NCI-H2107 treated with DMSO at 0.1 percent for 48 hours (cell line): ENCODE data around the gene C9orf50.
A peak's percentile ranks its signal among the peaks of the same experiment; 100 is the strongest.
"Not testable (repeated sequence)": the region's sequence is repeated elsewhere in the genome, so short reads cannot be mapped to it uniquely, and the experiment has no call there.

Experiments used
- DNase-seq: peaks from one replicate; lab custom pipeline; 2025; ENCODE audit not compliant: unreplicated experiment; lab: John Stamatoyannopoulos, UW

C9orf50 gene

DNA sequence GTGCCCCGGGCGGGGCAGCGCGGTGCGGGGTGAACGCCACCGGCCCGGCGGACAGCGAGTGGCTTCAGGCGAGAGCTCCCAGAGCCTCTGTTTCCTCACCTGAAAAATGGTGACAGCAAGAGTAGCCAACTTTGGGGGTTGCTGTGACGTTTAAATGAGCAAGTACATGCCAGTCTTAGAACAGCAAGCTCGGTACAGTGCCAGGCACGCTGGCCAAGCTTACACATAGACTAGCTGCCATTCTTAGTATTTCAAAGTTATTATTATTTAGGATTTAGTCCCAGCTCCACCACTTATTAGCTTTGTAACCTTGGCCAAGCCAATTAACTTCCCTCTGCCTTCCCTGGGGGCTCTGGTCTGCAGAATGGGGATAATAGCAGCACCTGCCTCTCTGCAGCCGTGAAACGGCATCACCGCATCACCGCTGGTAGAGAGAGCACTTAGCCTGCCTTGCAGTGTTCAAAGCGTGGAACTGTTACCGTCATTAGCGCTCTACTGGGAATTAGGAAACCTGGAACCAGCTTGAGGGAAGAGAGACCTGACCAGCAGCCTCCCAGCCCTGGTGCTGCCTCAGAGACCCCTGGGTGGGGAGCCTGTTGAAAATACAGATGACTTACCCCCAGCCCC lies at the start of gene C9orf50:
Gene C9orf50 (minus strand): TSS at position 433 of the 627 bp plus-strand sequence. CDS start 527 bp downstream, outside the sequence.
- peak; percentile 75 for DNase-seq

- DNase-seq, result no peak
Measured at GRCh38 chr9:129669946-129670345, 49.0 kb upstream of the C9orf50 start.

DNA sequence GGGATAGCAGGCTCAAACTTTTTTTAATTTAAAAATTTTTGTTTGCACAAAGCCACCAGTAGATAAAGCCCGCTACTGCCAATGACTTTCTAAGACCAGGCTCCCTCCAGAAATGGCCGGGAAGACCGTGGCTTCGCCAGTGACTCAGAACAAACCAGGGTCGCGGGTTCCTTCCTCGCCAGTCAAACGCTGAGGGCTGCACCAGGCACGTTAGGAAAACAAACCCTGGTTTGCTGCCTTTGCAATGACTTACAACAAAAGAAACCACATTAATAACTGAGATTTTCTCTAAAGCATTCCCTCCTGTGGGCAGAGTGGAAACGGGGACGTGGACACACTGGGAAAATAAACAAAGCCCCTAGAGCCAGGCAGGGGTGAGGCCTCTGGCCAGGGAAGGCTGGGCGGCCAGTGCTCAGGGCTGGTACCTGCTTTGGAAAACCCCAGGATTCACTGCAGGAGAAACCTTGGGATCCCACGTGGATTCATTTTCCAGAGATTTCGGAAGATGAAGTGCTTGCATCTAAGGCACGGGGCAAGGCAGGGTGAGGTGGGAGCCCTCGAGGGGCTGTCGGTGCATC lies 48.3 kb upstream of the C9orf50 start:
- DNase-seq, result no peak

- DNase-seq, result no peak
Measured at GRCh38 chr9:129667850-129668249, 46.9 kb upstream of the C9orf50 start.

DNA sequence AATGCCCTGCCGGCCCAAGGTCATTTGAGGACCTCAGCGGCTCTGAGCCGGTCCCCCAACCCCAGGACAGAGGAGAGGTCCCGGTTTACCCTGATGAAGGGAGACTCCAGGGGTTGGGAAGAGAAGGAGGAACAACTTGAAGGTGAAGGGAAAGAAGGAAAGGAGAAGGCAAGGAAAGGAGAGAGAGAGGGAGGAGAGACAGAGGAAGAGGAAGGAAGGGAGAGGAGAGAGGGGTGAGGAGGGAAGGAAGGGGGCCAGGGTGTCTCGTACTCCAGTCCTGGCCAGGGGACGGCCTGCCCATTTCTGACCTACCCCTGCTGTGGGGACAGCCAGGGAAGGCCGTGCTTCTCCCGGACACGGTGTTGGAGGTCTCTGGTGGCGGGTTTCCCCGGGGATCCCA lies 46.5 kb upstream of the C9orf50 start:
- no peak for DNase-seq

- DNase-seq, result no peak
Measured at GRCh38 chr9:129666575-129666974, 45.7 kb upstream of the C9orf50 start.

- DNase-seq, result no peak
Measured at GRCh38 chr9:129665814-129666520, 45.1 kb upstream of the C9orf50 start.

GRCh38 chr9:129665389-129665775 lies 44.5 kb upstream of the C9orf50 start, which contains the start of gene PRRX2:
Gene PRRX2 (plus strand): TSS chr9:129665647. CDS start chr9:129665868, 221 bp downstream.
- DNase-seq, result no peak

- DNase-seq, result no peak
Measured at GRCh38 chr9:129664746-129665388, 44.0 kb upstream of the C9orf50 start.

- not testable (repeated sequence) for DNase-seq
Measured at GRCh38 chr9:129662239-129662638, 41.3 kb upstream of the C9orf50 start.

- no peak for DNase-seq
Measured at GRCh38 chr9:129661029-129661428, 40.1 kb upstream of the C9orf50 start.

DNA sequence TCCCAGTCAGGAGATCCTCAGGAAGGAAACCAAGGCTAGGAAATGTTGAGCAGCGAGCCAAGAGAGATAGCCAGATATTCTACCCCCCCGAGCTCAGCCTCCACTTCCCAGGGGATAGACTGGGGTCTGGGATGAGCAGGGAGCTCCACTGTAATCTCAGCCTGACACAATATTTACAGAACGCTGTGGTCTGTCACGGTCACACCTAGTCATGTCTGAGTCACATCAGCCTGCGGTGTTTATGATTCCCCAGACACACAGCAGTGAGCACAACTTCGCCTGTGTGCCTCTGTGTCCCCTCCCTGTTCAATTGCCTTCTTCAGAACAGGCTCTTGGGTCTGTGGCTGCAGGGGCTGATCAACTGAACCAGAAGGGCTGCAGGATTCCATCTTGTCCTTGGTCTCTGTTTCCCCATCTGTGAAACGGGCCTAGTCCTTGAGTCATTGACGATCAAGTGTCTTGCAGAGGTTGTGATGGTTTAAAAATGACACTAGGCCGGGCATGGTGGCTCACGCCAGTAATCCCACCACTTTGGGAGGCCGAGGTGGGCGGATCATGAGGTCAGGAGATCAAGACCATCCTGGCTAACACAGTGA lies 36.0 kb upstream of the C9orf50 start:
- DNase-seq, result no peak

DNA sequence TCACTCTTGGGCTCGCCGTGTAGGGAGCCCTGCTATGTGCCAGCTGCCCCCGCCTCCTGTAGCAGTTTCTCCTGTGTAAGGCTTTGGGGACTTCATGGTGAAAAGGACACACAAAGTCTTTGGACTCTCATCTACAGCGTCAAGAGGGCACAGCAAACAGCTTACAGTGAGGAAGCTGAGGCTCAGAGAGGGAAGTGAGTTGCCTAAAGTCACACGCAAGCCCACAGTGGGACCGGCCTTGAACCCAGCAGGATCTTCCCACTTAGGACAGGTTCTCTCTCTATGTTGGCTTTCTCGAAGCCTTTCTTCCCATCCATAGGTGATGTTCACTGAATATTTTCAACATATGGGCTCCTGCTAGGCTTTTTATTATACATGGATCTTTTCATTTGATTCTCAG lies 34.8 kb upstream of the C9orf50 start:
- DNase-seq, result no peak

- no peak for DNase-seq
Measured at GRCh38 chr9:129655154-129655553, 34.3 kb upstream of the C9orf50 start.

DNA sequence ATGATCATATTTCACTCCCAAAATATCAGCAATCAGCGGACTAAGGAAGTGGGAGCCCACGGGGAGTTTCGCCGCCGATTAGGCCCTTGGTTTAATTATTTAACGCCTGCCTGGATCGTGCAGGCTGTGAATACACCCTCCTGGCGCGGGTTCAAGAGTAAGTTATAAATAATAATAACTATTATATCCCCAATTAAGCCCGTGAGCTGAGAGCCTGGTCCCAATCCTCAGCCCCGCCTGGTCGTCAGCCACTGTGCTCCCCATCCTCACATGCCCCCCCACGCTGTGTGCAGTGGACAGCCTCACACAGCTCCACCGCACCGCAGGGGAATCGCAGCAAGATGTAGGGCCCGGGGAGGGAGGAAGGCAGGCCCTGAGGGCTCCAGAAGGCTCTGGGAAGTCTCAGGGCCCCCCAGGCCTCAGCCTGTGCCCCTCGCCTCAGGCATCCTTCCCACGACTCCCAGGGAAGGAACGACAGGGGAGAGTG lies 33.7 kb upstream of the C9orf50 start:
- no peak for DNase-seq

DNA sequence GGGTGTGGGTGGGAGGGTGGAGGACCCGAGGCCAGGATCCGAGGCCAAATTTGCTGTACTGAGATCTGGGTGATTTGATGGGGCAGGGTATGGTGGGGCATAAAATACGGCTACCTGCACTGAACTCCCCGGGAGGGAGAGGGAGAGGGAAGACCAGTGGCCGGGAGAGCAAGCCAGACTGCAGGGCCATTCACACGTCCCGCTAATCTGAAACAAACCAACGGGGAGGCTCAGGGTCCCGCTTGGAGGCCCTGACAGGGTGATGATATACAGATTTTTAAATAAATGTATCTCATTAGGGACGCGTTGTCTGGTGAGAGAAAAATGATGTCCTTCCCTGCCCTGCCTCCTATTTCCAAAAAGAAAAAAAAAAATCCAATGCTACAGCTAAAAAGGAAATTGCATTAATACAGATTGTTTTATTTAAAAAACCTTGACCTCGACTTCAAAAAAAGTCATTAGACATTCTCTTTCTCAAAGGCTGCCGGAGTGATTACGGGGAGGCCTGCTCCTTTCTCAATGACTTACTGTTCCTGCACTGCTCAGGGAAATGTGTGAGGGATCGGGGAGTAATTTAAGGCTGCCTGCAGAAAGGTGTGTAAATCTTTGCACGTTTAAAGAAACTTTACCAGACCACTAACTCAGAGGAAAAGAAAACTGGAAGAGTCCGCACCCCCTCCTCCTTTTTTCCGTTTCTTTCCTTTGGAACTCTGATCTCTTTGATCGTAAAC lies 33.1 kb upstream of the C9orf50 start:
- DNase-seq, result no peak

DNA sequence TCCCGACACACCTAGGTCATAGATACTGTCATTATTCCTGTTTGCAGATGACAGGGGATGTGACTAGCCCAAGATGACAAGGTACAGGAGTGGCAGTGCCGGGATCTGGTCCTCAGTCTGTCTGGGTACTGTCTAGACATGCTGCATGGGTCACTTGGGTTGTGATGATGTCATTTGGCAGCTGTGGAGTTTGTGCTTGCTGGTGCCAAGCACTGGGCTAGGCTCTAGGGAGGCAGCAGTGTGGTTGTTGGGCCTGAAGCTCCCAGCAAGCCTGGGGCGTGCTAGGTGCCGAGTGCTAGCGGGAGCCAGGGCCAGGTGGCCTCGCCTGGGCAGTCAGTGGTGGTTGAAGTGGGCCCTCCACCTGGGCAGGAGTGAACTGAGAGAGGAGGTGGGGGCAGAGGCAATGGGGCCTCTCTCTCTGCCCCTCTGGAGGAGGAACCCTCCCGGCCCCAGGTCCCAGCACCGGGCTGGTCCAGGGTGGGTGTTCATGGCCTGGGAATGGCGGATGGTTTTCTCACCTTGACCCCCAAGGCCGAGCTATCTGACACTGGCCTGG lies 29.9 kb upstream of the C9orf50 start:
- DNase-seq, result no peak

DNA sequence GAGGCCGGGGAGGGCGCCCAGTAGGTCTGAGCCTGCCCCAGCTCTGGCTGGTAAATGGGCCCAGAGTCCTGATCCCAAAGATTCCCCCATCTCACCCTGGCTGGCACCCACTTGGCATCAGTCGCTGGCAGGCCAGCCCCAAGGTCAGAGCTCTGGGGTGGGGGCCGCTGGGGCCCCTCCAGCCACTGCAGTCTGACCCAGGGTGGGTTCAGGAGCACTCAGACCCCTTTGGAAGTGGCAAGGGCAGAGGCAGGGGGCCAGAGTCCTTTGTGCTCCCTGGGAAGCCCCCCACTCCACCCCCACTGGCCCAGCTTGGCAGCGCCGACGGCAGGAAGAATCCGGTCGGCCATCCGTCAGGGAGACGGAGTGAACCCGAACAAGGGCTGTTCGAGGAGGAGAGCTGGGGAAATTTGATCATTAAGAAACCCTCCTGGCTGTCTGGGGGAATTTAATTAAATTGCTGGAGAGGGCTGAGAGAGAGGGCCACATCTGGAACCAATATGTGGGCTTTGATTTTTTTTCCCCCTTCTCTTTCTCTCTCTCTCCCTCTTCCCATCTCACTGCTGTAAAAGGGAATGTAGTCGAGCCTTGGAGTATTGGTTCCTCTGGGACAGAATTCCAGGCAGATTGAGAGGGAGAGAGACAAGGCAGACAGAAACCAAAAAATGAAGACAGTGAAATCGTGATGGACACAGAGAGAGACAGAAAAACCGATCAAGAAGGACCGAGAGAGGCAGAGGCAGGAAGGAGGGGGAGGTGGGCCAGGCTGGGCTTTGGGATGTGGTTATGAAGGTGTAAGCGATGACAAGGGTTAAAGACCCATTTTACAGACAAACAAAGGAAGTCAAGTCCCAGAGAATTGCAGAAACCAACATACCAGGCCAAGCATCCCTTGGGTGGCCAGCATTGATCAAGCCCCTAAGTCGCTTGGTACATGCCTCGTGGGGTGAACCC lies 29.1 kb upstream of the C9orf50 start:
- DNase-seq, result no peak

DNA sequence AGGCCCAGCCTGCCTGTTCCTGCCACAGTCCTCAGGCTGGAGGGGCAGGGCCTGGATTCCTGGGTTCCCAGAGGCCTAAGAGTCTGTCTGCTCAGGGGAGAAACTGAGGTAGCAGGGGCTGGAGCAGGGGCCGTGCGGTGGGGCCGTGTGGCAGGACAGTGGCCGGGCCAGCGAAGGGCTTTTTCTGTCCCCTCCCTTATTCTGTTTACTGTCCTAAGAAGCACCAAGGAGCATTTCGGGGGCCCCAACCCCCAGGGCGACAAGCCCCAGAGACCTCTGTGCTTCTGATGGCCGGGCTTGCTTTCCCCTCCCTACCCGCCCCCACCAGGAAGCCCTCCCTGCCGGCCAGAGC lies 27.8 kb upstream of the C9orf50 start:
- DNase-seq, result no peak
